Muscle of back (tissue), 11 donors: ENCODE measurements around the gene PTN. TPM values are rescaled to one million over a fixed set of nuclear protein-coding genes. Genes with fewer than 3 reads are reported as not detected.
A peak's percentile ranks its signal among the peaks of the same experiment; 100 is the strongest.

Source experiments
- DNase-seq, 3 donors: peaks; one replicate each; pipeline versions ENCODE4 v3.0.0 to v3.0.0-alpha.2; 2013
- polyA plus RNA-seq, 10 donors: library from polyadenylated mRNA; unstranded; fragments of 120-200 nt; gene quantifications; one replicate each; pipeline ENCODE4 v1.2.1, GENCODE V29; 2013; ENCODE audit not compliant: insufficient read length in 10 of 10

The PTN gene
- polyA plus RNA-seq, 10 donors, result 37.3 to 127 (median 77.0) TPM

DNA sequence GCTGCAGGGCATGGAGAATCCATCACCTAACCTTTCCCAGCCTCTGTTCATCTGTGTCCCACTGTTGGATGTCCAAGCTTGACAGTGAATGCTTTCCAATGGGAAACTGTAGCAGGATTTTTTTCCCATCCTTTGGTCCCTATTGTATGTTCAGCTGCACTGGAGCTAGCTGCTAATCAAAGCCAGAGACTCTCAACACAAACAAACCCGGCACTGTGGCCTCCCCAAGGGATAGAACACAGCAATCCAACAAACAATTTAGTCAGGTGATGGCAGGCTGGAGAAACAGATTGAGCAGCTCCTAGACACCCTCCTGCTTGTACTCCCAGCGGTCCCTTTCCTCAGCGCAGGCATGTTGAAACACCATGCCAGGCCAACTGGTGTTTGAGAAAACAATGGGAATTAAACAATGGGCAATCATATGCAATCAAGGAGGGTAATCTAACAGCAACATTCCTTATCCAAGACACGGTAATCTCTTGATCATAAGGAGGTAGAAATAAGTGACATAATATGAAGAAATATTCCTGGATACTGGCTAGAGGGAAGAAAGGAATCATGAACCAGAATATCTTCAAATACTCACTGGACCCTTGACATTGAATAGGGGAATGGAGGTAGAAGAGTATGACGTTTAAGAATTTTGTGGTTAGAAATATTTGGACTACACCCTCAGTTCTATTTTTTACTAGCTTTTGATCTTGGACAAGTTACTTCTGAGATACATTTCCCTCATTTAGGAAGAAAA, 15.0 kb downstream of the PTN start:
- peak in 1 of 3 donors; percentile 50 for DNase-seq

DNA sequence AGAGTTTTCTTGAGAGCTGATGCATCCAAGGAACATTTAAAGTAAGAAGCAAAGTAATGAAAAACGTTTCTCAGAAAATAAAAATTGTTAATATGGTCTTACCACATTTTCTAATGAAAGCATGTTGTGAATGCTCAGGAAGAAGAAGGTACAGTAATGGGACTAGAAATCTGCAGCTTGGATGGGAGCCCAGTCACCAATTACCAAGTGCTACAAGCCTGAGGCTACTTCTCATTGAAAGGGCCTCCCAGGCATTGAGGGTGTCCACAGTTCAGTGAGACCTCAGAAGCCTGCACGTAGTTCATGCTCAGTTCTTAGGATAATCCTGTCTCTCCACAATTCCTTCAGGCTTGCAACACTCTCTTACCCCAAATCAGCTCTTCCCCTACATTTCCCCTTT, 17.6 kb downstream of the PTN start:
- DNase-seq, result no peak

DNA sequence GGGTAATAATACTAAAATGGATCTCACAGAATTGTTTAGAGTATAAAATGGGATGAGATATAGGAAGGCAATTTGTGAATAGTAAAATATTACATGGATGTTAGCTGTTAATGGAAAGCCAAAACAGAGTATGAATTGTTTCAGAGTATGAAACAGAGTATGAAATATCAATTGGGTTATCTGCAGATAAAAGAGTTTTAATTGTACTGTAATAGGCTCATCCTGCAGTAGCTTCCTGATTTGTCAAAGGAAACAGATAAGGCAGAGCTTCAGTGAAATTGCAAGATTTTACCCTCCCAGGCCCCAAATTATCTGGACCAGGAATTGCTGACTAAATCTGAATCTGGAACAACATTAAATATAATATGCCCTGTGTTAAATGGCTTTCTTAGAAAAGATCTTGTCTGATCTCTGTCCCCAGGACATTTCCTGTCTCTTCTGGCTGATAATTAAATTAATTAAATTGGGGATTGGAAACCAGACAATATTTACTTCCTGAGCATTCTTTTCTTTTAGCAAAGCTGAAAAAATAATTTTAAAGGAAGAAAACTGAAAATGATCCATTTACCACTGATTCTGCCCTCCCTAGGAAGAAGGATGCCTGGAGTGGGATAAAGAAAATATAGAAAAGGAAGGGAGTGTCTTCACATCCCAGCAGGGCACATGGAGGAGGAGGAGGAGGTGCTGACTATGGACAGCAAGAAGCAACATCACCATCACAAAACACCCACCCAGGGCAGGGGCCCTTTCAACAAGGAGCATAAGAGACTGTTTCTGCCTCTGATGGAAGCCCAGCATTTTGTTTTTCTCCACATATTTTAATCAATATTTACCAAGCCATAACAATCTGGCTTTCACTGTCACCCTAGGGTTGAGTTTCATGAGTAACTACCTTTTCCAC, 18.5 kb downstream of the PTN start:
- DNase-seq, result no peak

DNA sequence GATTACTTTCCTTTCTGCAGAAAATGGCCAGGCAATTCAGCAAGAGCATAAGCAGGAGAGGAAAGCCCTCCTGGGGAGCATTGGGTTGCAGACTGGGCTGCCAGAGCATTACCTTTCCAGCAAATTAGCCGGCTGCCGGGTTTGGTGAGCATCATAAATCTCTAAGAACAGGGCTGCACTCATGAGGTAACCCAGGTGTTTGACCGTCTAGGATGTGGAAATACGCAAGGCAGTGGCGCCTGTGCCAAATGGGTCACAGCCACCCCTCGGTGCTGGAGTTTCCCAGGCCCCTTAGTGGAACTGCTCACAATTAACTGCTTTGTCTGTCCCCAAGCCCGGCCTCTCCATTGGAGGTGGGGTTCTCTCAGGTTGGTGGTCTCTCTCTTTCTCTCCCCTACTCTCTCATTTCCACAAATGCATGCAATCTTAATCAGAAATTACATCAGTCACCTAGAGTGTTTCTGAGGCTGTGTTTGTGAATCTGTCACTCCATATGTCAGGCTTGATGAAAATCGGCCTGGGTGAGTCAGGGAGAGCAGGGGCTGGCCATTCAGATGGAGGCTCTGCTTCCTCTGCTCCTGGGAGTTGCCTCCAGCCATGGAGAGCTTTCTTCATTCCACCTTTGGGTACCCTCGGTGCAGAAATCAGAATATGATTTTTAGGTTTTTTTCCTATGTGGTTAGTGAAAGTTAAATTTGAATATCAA, 26.7 kb downstream of the PTN start:
- no peak for DNase-seq

DNA sequence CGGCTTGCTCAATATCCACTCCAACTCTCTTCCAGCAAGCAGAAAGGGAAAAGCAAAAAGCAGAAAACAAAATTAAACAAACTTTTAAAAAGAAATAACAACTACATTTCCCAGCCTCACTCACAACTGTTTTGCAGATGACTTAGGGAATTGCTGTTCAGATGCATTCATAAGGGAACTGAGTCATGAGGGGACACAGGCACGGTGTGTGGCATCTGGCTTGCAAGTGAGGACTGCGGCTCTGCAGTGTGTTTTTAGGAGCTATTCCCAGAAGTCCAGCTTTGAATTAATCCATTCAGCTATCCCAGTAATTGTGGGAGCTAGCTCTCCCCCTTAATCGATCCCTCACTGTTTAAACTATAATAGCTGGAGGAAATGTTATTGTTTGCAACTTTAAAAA, 30.3 kb downstream of the PTN start:
- no peak for DNase-seq

DNA sequence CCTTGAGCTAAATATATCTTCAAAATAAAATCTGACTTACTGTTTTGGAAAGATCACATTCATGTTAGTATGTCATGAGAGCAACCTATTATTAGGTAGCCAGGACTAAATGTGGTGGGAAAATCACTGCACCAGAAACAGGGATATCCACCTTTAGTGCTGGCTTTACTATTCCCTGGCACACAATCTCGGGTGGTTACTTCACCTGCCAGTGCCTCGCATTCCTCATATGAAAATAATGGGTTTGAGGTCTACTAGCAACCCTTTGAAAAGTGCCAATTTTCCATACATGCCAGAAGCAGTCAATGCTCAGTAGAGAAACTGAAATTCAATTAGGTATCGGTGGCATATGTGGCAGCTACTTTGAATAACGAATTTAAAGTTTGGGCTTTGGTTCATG, 36.8 kb downstream of the PTN start:
- peak in 1 of 3 donors; percentile 18 for DNase-seq

DNA sequence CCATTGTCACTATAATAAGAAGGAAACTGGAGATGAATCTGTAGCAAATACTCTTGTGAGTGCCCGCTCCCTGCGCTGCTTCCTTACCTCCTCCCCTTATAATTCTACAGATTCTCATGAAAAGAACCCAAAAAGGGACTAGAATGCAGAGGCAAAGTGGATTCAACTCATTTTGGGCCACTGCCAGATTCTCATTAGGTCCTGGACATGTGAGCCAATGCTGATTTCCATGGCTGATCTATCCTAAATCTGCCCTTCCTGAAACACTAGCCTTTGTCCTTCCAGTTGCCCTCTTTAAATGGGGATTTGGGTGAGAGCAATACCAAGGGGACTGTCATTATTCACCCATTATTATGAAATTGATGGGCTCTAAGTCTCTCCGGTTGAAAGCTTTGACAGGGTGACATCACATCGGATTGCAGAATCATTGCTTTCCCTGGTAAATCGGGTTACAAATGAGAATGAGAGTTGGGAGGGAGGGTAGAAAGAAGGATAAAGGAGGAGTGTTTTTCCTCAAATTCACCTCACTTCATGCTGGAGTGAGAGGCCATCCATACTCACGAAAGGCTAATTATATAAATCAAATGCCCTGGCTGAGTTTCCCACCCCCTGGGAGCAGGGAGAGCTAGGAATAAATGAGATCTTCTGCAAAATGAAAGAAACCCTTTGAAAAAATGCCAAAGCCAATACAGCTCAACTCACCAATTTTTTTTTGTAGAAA, 37.5 kb downstream of the PTN start:
- DNase-seq, result peak in 1 of 3 donors; percentile 54

DNA sequence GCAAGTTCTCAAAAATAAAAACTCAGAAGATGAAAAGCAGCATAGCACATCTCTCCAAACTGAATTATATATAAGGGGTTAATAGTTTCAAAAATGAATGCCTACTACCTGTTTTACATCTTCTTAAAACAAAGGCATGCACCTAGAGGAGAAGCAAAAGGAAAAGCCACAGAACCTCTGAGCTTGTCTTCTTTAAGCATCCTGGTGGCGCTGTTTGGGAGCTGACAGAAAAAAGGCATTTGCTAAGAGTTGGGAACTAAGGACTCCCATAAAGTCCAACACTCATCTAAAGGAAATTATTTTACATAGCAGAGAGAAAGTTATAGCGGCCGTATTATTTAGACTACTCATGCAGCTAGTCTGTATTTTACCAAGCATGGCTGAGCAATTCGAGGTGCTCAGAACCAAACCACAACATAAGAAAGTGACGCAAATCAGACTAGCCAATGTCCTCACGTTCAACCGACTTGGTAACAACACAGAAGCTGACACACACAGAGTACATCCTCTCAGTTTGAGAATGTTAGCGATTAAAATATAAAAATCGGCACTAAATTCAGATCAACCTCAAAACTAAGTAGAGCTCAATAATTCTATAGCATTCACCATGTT, 38.8 kb downstream of the PTN start:
- no peak for DNase-seq

DNA sequence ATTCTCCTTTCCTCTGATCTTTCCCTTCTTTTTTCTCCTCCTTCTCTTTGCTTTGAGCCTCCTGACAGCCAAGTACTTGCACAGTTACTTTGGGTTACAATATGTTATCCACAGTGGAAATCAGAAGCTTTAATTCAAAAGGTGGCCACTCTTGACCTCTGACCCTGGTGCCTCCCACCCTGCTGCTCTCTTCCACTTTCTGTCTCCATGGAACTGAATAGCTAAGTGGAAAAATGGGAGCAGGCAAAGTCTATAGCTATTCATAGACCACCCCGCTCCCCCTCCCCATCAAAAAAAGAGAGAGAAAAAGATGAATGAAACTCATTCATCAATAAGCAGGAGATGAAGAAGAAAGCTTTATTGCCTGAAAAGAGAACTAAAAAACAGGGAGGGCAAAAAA, 39.4 kb downstream of the PTN start:
- DNase-seq, result no peak

DNA sequence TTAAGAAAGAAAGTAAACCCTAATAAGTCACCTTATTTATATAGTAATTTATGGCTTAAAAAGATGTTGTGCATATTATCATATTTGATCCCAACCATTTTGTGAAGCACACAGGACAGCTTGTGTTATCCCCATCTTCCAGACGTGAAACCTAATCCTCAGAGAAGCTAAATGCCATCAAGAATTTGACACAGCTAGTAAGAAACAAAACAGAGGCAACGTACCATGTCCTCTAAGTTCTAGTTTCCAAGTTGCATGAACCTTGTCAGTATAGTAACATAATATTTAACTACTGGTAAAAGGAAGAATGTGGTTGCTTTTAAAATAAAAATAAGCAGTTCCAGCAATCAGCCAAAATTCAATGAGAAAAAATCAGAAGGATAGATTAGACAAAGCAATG, 41.5 kb downstream of the PTN start:
- DNase-seq, result no peak

DNA sequence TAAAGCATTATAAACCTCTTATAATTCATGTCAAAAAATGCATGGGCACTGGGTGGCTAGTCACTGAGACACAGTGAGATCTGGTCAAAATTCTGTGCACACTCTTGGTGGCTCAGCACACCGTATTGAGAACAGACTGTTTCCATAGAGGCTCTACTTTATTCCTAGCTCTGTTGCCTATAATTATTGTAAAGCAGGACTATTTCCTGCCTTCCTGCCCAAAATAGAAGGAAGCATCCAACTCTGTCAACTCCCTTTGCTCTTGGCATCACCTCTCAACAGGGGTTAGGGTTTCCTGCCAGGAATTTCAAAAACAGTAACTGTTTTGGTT, 45.1 kb downstream of the PTN start:
- DNase-seq, result peak in 1 of 3 donors; percentile 11

DNA sequence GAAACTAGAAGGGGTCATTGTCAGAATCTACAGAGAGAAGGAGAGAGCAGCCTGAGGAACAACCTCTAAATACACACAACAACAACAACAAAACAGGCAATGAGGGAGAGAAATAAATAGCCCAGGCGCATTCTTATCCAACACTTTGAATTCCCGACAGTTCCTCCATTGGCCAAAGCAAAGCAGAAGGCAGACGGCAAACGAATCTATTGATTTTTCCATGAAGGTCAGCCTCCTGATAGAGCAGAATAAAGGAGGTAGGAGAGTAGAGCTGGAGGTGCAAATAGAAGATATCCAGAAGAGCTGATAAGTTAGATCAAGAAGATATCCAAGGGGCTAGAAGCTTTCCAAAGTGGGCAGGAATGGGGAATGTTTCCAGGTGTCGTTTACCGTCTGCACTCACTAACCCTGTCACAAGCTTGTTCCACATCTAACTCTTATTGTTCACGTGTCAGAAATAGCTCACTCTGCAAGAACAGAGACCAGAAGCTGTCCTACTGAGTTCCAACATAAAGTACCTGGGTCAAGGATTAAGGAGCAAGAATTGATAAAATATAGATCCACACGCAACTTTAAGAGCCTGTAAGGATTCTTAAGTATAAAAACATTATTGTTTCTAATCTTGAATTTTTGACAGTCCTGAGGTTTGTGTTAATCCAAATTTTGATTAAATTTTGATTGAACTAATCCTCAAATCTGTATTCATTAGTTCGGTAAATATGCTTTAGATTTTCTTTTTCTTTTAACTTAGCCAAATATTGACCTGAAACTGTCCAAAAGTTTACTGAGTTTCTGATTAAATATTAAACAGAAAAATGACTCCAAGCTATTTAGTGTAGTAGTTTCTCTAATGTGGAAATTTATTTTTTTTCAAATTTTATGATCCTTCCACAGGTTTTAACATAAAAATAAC, 45.7 kb downstream of the PTN start:
- no peak for DNase-seq

DNA sequence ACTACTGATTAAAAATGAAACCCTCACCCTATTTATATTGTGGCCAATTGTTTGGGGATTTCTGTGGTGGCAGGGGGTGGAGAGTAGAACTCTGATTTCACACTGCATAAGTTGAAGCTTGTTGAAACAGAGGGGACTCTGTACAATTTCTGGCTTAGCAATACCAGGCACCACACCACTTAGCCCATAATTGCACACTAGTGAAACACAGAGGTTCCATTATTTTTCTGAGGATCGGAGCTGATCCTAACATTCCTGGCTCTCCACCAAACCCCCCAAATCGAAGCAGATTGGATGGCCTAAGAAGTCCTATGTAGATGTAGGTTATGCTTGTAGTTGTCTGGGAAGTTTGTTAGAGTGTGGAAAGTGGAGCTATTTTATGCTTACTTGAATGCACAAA, 47.0 kb downstream of the PTN start:
- DNase-seq, result no peak

DNA sequence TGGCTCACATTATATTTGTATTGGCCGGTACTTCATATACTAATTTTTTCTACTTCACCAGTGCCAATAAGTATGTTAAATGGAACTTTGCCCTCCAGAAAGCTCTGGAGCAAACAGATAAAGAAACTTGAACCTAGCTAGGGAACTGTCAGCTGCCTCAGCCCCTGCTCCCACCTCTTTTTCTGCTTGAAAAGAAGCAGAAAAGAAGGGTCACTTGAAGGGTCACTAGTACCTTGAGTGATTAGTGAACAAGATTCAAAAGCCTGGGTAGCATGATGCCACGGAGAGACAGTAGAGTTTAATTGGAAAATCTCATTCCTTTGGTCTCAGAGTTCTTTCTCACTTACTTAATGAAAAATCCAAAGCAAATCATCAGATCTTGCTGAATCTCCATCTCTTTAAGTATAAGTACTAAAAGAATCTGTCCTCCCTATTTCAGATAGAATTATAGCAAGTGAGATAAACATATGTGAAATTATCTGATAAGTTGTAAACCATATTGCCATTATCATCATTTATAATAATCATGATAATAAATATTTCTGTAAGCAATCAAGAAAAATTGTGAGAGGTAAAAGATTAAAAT, 47.7 kb downstream of the PTN start:
- no peak for DNase-seq

DNA sequence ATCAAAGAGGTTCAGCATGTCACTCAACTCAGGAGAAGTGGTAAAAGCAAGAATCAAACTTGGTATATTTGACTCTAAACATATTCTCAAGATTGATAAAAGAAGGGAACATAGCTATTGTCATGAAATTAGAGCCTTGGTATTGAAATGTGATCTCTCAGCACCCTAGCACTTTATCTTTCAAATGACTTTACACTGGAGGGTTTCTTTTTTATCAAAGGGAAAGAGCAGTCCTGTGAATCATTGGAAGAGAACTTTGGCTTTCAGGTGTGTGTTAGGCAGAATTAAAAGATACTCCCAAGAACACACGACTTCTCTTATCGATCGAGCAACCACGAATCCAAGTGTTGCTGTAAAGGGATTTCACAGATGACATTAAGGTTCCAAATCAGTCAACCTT, 54.4 kb downstream of the PTN start:
- DNase-seq, result no peak

DNA sequence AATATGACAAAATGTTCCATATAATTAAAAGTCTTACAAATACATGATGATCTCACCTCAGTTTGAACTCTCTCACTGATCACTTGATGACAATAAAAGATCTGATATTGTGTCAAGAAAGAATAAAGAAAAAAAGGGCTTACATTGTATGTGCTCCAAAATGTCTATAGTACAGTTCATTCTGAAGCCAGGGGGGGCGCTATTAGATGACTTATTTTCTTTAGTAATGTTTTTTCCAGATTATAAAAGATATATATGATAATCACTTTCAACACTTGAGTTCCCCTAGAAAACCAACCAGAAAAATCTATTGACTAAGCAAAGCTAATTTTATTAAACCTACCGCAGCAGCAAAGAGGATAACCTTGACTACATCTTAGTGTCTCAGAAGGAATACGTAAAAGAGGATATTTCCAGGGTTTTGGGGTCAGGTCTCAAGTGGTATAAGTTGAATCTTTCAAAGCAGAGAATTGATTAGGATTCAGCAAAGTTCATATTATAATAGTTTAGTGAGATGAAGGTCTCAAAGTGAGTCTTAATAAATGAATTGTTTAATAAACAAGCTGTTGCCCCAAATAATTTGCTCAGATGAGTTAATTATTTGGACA, 55.8 kb downstream of the PTN start:
- DNase-seq, result no peak

DNA sequence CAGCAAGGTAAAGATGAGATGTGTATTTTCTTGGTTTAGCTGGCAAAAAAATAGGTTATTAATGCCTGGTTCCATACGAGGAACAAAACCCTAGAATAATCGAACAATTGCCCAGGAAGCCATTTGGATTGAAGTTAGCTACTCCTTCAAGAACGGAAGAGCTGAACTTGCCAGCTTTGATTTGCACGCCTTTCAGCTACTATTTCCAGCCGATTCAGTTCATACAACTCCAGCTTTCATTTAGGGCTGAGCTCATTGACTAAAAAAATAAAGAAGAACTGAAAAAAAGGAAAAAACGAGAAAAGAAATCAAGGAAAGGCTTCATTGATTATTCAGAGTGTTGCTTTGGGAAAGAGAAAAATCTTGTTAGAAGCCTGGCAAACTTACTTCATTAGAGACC, 60.4 kb downstream of the PTN start:
- DNase-seq, result no peak

DNA sequence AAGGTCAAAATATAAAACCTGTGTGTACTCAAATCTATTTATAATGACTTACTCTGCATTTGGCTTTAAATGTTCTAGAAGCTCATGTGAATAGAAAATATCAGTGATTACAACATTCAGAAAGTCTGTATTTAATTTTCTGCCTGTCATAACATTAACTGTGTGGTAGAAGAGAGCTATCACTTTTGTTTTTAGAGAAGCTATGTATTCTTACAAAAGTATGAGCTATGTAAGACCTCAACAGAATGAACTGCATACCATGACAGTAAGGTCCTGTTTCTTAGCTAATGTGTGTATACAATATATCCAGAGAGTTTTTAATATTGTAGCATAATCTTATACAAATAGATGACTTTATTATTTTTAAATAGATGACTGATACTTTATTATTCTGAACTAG, 61.5 kb downstream of the PTN start:
- DNase-seq, result no peak

DNA sequence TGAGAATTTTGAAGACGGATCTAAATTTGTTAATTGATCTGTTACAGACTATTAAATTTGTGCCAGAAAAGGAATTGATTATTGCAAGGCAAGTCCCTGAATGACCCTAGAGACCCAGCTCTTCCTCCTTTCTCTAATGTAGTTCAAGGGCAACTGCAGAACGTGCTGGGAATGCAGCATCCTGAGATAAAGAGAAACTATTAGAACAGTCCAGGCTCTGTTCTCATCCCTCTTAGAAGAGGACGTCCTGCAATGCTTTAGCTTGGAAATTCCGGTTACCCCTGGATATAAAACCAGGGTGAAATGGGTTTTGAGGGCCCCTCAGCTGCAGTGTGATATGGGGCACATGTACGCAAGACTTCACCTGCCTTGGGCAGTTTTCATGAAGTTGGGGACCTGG, 67.3 kb downstream of the PTN start:
- DNase-seq, result no peak

DNA sequence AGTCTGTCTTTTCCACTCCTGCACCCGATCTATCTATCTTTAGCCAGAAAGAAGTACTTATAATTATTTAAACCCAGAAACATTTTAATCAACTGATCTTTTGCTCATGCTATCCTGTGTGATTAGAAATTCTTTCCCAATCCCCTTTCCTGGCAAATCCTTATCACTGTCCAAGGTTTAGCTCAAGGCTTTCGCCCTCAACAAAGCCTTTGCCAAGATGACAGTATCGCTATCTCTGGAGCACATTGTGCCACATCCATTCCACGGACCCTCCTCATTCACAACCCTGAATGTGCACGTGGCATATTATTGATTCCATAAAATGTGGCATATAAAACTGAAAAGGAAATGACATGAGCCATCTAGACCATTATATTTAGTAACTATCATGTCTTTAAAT, 71.3 kb downstream of the PTN start:
- DNase-seq, result no peak
